Skin epidermis (tissue), 12 donors: ENCODE results near the gene TMEM94.
A peak's percentile ranks its signal among the peaks of the same experiment; 100 is the strongest.
"Not testable (repeated sequence)": the region's sequence is repeated elsewhere in the genome, so short reads cannot be mapped to it uniquely, and the experiment has no call there.

Experiments used
- H3K27ac ChIP-seq, 21 experiments: fragments of 200-600 bp; sonication (generic) in 11 of 21; one replicate each; pipeline ENCODE4 v1.5.0; 2020; ENCODE audit warnings: mild to moderate bottlenecking in 3 of 21, inconsistent platforms in 2 of 21, moderate library complexity in 2 of 21
- H3K4me3 ChIP-seq, 7 experiments: fragments of 200-600 bp; sonication (generic) in 2 of 7; one replicate each; pipeline ENCODE4 v1.5.0; 2020; ENCODE audit warnings: inconsistent platforms in 2 of 7, mild to moderate bottlenecking in 2 of 7, moderate library complexity in 1 of 7

TMEM94 gene

GRCh38 chr17:75474736-75475135 is 18.3 kb downstream of the TMEM94 start:
- Histone ChIP-seq H3K27ac (peak overlapping the region in 2 of 21 experiments; percentile 30 to 62), H3K4me3 (no peak overlapping the region)

DNA sequence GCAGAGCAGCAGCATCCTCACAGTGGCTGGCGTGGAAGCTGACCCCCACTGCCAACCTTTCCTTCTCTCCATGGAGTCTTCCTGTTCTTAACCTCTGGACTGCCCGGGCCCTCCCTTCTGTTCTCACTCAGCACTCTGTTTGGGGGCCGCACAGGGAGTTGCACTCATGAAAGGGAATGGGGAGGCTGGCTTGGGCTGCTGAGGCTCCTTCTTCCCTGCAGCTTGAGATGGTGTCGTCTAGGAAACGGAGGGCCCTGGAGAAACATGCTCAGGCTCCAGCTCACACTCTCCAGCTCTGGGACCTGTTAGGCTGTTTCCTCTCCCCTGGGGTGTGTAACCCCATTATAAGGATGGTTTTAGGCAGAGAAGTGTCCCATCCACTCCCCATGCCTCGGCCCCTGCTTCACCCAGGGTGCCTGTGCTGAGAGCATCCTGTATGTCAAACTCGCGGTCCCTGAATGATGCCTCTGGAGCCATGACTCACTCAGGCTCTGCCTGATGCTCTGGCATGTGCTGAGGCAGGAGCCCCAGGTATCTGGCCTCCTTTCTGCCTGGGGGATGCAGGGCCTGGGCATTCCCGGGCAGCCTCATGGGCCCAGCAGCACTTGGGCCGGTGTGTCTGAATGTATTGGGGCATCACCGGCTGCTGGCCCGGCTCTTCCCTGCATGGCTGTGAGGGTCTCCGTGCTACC is 18.9 kb downstream of the TMEM94 start:
- peak overlapping the region in 5 of 21 experiments; percentile 30 to 62 (median 47) for H3K27ac ChIP-seq
- no peak overlapping the region for H3K4me3 ChIP-seq

GRCh38 chr17:75475851-75476250 is 19.4 kb downstream of the TMEM94 start:
- H3K27ac ChIP-seq: peak overlapping the region in 10 of 21 experiments; percentile 15 to 62 (median 28)
- H3K4me3 ChIP-seq: no peak overlapping the region

DNA sequence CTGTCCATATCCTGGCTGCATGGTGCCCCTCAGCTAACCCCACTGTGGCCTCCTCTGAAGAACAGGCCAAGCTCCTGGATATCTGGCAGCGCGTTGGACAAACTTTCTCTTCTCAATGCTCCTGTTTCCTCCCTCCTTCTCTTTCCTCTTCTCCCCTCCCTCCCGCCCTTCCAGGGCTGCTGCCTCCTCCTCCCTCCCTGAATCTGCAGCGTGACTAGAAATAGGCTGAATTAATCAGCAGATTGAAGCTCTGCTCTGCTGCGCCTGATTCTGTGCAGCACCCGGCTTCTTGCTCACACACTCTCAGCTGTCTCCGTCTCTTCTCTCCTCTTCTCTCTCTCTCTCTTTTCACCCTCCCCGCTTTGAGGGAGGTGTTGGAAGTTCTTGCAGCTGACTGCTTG is 19.8 kb downstream of the TMEM94 start:
- H3K4me3 ChIP-seq: no peak overlapping the region

DNA sequence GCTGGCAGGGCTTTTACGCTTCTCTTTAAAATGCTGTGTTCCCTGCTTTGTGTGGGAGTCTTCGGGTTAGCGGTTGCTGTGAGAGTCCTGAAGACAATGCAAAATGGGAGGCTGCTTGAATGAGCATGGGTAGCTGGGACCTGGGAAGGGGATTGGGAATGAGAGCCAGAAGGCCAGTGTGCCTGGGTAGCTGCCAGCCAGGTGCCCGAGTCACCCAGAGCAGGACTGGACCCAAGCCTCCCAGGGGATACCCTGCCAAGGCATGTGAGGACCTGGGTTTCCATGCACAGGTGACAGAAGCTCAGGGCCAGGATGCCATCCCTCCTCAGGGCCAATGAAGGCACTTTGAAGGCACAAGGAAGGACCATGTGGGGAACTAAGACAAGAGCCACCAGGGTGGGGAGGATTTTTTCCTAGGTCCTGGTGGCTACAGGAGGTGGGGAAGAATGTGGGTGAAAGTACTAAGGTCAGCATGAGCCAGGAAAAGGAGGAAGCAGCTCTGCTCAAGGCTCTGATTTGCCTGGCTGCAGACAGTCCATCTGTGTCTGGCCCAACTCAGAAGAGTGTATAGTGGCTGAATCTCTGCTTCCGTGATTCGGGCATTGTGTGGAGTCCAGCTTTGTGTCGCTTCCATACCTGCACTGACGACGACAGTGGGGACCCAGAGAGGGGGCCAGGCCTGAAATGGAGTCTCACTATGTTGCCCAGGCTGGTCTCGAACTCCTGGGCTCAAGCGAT is 20.5 kb downstream of the TMEM94 start:
- Histone ChIP-seq H3K4me3 (no peak overlapping the region), H3K27ac (peak overlapping the region in 7 of 21 experiments; percentile 15 to 72 (median 30))

More for the DNA sequence above, 19.8 kb downstream of the TMEM94 start:
- H3K27ac ChIP-seq: peak overlapping the region in 10 of 21 experiments; percentile 14 to 72 (median 24)

DNA sequence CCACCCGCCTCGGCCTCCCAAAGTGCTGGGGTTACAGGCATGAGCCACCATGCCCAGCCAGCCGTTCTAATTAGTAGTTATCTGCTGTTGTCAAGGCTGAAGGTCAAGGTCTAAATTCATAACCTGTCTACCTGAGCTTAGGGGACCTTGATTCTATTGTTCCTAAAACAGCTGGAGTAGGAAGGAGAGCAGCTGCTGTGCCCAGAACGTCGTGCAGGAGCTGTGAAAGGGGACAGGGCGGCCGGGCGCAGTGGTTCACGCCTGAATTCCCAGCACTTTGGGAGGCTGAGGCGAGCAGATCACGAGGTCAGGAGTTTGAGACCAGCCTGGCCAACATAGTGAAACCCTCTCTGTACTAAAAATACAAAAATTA is 21.0 kb downstream of the TMEM94 start:
- H3K27ac ChIP-seq, H3K4me3 ChIP-seq: not testable (repeated sequence)

DNA sequence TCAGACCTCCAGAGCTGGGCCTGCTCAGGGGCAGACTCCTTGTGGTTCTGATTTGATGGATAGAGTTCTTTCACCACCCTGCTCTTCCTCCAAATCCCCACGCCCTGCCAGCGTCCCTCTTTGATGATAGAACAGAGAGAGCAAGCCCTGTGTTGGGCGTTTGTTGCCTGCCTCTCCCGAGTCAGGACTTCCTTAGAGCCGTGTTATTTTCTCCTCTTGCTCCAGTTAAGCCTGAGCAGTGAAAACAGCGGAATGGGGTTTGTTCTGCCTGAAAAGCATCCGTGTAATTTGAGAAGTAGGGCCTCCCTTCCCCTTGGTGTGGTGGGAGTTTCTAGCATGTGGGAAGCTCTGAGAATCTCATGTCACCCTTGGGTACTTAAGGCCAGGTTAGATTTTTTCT is 22.1 kb downstream of the TMEM94 start:
- Histone ChIP-seq H3K4me3 (no peak overlapping the region), H3K27ac (no peak overlapping the region)

GRCh38 chr17:75480281-75480680 is 23.8 kb downstream of the TMEM94 start:
- no peak overlapping the region for H3K4me3 ChIP-seq
- H3K27ac ChIP-seq: peak overlapping the region in 3 of 21 experiments; percentile 28 to 68 (median 32)

DNA sequence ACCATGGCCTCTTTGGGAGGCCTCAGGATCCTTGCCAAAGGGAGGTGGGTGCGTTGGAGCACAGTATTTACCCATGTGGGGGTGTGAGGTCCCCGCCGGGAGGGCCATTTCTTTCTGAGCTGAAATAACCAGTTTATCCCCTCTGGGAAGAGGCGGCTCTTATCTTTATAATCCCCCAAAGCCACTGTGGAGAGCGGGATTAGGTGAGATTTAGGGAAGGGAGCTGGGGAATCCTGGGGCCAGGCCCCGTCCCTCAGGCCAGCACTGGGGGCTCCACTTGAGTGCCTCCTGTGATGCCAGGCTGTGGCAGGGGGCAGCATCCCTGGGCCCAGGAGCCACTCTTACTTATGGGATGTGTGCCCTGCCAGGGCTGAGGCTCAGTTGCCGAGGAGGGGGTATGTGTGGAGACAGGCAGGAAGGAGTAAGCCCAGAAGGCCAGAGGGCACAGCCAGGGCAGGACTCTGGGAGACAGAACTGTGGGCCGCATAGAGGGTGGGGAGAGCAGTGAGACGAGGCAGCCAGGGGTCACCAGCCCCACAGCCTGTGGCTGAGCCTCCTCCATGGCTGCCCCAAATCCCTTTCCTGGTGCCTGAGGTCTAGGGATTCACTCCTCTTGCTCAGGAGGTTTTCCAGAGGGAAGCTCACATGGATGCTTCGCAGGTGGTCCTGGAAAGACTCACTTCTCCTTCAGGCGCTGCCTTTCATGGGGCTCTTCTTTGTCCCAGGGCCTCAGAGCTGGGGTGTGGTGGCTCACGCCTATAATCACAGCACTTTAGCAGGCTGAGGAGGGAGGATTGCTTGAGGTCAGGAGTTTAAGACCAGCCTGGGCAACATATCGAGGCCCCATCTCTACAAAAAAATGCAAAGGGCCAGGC is 25.0 kb downstream of the TMEM94 start:
- Histone ChIP-seq H3K27ac (peak overlapping the region in 5 of 21 experiments; percentile 34 to 68 (median 53)), H3K4me3 (no peak overlapping the region)

DNA sequence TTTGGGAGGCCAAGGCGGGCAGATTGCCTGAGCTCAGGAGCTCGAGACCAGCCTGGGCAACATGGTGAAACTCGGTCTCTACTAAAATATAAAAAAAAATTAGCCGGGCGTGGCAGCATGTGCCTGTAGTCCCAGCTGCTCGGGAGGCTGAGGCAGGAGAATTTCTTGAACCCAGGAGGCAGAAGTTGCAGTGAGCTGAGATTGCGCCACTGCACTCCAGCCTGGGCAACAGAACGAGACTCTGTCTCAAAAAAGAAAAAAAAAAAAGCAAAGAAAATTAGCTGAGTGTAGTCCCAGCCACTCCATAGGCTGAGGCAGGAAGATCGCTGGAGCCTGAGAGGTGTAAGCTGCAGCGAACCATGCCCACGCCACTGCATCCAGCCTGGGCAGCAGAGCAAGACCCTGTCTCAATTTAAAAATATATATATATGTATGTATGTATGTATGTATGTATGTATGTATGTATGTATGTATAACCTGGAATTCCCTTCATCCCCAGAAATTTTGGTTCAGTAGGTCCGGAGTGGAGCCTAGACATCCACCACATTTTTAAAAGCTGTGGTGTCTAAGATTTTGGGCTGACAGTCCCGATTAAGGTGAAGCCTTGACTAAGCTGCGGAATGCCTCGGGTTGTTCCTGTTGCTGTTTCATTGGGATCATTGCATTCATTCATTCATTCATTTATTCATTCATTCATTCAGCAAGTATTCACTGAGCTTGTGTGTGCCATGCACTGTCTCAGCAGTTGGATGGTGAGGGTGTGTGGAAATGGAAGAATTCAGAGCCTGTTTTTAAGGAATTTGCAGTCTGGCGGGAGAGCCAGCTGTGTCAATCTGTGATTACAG is 25.9 kb downstream of the TMEM94 start:
- Histone ChIP-seq H3K27ac (peak overlapping the region in 4 of 21 experiments; percentile 24 to 68 (median 52)), H3K4me3 (no peak overlapping the region)

DNA sequence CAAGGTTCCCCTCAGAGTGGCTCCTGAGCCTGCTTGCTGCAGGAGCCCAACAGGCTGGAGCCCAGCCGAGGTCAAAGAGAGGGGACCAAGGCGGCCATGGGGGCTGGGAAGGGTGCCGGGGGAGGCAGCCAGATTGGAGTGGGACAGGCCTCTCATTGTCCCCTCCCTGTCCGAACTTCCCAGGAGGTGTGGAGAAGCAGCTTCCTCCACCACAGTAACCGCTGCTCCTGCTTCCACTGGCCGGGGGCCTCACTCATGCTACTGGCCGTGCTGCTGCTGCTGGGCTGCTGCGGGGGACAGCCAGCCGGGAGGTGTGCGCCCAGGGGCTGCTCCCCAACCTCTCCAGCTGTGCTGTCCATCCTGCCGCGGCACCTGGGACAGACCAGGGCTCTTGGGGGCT is 29.3 kb downstream of the TMEM94 start:
- peak overlapping the region in 4 of 21 experiments; percentile 6 to 49 (median 35) for H3K27ac ChIP-seq
- H3K4me3 ChIP-seq: no peak overlapping the region

- no peak overlapping the region for H3K4me3 ChIP-seq
- H3K27ac ChIP-seq: peak overlapping the region in 8 of 21 experiments; percentile 27 to 92 (median 72)
Measured at GRCh38 chr17:75486151-75486550, 29.7 kb downstream of the TMEM94 start.

- Histone ChIP-seq H3K27ac (peak overlapping the region in 16 of 21 experiments; percentile 18 to 92 (median 70)), H3K4me3 (no peak overlapping the region)
Measured at GRCh38 chr17:75486951-75487350, 30.5 kb downstream of the TMEM94 start.

DNA sequence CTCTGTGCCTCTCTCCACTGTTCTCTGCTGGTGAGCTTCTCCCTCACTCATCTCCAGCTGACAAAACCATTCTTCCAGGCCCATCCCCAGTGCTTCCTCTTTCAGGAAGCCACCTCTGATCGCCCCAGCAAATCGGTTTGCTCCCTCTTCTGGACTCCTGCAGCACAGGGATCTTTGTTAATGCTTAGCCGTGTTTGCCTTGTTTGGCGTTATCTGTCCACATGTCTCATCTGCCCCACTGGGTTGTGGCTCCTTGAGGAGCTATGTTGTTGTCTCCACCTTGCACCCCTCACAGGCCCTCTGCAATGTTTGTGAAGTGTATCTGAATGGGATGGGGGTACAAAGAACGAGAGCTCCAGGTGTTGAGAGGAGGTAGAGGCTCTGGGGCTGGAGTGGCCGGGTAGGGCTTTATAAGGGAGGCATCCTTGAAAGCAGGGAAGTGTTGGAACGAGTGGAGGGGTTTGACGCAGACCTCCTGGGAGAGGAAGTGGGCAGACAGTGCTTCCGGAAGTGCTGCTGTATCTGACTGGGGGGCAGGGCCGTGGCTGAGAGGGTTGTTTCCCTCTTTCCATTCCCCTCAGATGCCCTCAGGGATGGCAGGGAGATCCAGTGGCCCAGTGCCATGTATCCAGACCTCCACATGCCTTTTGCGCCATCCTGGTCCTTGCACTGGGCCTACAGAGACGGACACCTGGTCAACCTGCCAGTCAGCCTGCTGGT is 31.1 kb downstream of the TMEM94 start:
- H3K27ac ChIP-seq: peak overlapping the region in 18 of 21 experiments; percentile 18 to 92 (median 67)

DNA sequence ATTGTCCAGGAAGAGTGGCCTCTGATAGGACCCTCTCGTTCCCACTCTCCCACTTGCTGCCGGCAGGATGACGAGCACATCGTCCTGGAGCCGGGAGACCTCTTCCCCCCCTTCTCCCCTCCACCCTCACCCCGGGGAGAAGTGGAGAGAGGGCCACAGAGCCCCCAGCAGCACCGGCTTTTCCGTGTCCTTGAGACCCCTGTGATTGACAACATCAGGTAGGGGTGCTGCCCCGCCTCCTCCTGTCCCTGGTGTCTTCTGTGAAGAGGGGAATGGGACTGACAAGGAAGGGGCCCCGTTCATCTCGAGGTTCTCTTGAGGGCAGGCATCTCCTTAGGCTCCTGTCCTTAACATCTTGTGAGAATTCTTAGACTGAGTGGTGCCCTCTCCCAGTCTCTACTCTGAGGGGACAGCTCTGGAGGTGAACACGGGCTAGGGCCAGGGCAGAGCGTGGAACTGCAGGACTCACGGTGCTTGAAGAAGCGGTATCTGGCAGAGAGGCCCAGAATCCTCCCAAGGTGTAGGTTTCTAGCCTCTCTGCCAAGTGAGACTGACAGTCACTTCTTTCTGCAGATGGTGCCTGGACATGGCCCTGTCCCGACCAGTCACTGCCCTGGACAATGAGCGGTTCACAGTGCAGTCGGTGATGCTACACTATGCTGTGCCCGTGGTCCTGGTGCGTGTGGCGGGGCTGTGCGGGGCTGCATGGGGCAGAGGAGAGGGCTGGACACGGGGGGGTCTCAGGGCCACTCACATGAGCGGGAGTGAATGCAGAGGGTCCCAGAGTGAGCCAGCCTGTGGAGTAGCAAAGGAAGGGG is 32.5 kb downstream of the TMEM94 start:
- Histone ChIP-seq H3K27ac (peak overlapping the region in 4 of 21 experiments; percentile 21 to 70 (median 67)), H3K4me3 (no peak overlapping the region)

More for the DNA sequence above, 31.1 kb downstream of the TMEM94 start:
- H3K4me3 ChIP-seq: no peak overlapping the region

- H3K27ac ChIP-seq: no peak overlapping the region
- H3K4me3 ChIP-seq: no peak overlapping the region
Measured at GRCh38 chr17:75489511-75489955, 33.1 kb downstream of the TMEM94 start.

- Histone ChIP-seq H3K27ac (peak overlapping the region in 3 of 21 experiments; percentile 22 to 76 (median 51)), H3K4me3 (no peak overlapping the region)
Measured at GRCh38 chr17:75490173-75490743, 33.8 kb downstream of the TMEM94 start.
